Left renal pelvis (tissue), 4 donors: Measurements from ENCODE around the gene ZNF593OS. TPM values are rescaled to one million over a fixed set of nuclear protein-coding genes. Genes with fewer than 3 reads are reported as not detected.

Experiments used
- DNase-seq, 4 donors: peaks; one replicate each; pipeline ENCODE4 v3.0.0-alpha.2; 2013; ENCODE audit warnings: low read depth in 4 of 4, low spot score in 3 of 4
- polyA plus RNA-seq, 4 donors: library from polyadenylated mRNA; unstranded; fragments of 120-200 nt; gene quantifications; one replicate each; pipeline ENCODE4 v1.2.1, GENCODE V29; 2013; ENCODE audit not compliant: insufficient read length in 4 of 4

The ZNF593OS gene
- 1 to 10 TPM in 3 of 4 donors, under 1 TPM in 1; 0.74 to 2.0 (median 1.2) TPM for polyA plus RNA-seq

- no peak for DNase-seq
Measured at GRCh38 chr1:26171084-26172072, at the start of gene ZNF593OS. Gene ZNF593OS (minus strand): TSS chr1:26171832. CDS start chr1:26171661, 171 bp downstream.

DNA sequence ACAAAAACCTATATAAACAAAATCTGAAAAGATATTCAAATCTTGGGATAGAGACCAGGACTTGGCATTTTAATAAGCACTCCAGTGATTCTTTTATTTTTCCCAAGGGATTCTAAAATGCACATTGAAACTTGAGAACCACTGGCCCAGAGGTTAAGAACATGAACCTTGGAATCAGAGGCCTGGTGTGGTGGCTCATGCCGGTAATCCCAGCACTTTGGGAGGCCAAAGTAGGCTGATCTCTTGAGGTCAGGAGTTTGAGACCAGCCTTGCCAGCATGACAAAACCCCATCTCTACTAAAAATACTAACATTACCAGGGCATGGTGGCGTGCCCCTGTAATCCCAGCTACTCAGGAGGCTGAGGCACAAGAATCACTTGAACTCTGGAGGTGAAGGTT lies 49.5 kb upstream of the ZNF593OS start:
- no peak for DNase-seq

DNA sequence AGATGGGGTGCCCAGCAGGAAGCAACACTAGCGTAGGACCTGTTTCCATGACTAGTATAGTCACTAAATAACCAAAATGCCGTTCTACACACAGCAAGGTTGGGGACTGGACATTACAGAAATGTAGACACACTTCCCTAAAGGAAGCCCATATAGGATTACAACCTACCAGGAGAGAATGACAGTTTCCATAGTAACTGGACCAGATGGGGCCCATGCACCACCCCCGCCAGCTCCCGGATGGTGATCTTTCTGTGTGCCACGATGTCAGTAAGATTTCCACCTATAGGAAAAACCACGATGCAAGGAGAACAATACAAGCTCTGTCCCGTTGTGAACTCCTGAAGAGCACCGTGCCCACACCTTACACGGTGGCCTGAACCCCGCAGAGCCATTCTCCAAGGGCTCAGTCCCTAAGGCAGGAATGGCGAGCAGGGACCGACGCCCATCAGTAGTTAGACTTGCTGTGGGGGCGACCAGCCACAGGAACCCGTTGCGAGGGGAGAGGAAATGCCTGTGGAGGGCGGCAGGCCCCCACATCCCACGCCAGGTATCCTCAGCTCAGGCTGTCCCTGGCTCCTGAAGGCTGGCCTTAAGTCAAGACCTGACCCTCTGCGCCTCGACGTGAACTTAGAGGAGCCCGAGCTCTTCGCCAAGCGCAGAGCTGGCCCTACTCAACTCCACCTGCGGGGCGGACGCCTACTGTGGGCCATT lies 48.7 kb upstream of the ZNF593OS start:
- no peak for DNase-seq

- no peak for DNase-seq
Measured at GRCh38 chr1:26218906-26219494, 47.4 kb upstream of the ZNF593OS start.

DNA sequence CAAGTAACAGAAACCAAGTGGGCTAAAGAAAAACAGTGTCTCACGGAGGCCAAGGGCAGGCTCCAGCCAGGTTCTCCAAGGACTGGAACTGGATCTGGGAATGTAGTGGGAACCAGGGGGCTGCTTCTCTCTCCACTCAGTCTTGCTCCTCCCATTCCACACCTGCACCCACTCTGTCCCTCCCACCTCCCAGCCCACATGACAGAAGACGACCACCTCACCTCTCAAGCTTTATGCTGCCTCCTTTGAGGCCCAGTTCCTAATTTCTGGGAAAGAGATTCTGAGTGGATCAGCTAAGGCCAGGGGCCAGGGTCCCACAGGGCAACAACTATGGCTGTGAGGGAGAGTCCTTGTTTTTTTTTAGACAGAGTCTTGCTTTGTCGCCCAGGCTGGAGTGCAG lies 43.6 kb upstream of the ZNF593OS start:
- DNase-seq = no peak

GRCh38 chr1:26213335-26213905 lies 41.8 kb upstream of the ZNF593OS start:
- DNase-seq = no peak

- no peak for DNase-seq
Measured at GRCh38 chr1:26212726-26213125, 41.1 kb upstream of the ZNF593OS start.

- no peak for DNase-seq
Measured at GRCh38 chr1:26210147-26210870, 38.7 kb upstream of the ZNF593OS start.

DNA sequence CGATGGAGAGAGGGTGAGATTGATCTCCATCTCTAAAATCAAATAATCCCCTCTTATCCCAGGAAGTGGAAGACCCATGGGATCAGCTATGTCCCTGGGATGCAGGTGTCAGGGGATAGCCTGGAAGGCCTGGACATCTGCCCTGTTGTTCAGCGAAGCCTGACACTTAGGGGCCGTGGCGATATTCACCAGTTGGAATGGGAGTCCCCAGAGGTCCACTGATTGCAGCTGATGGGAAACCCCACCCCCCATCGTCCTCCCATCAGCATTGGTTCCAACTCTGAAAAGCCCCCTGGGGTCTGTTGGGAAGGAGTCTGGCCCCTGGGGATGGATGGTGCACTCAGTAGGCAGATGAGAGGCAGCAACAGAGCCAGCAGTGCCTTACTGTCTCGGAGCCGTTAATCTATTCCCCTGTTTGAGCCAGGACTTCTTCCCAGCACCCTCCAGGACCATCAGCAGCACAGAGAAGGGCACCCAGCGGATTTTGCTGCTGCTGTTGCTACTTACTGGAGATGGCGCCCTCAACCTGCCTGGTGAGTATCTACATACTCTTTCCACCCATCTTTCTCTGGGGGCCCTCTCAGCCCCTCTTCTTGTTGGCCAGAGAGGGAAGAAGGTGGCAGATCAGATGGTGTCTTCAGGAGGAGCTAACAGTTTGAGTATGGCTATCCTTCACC lies 32.1 kb upstream of the ZNF593OS start:
- DNase-seq = no peak

DNA sequence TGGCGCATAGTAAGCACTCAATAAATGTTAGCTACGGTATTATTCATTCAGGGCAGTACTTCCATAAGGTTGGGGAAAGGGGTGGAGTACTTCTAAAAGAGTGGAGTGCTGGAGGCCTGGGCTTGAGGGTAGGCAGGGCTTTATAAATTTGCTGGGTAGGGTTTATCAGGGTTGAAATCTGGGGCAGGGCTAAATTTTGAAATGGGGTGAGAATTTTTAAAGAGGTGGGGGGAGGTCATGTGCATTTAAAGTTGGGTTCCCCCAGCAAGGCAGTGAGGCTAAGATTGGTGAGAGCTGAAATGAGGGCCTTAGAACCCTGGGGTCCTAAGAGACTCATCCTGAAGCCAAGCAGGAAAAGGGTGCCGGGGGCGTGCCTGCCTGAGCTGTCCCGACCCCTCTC lies 28.8 kb upstream of the ZNF593OS start:
- no peak for DNase-seq

DNA sequence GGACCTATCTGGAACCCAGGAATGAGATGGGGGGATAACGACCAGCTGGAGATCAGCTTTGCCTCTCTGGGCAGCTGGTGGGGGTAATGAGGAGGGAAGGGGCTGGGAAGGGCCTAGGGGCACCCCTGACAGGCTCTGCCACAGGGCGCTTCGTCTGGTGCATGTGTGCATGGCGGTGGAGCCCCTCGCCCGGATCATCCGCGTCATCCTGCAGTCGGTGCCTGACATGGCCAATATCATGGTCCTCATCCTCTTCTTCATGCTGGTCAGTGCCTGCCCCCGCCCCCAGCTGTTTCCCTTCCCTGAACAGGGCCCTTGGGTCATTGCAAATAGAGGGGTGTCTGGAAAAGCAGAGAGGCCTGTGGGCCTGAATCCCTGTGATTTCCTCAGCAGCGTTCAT lies 26.2 kb upstream of the ZNF593OS start:
- no peak for DNase-seq

DNA sequence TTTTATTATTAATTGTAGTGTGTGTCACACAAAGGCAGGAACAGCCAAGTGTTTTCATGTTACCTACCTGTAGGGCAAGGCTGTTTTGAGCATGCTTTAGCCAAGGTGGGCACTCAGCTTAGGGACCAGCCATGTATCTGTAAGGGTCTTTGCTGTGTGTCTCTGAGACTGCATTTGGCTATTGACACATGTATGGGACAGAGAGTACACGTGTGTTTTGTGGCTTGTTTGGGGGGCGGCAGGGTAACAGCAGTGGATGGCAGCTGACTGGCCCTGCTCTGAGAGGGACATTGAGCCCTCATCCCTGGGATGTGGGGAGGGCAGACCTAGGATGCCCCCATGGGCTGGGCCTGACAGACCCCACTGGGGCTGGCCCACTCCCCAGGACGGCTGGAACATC lies 25.7 kb upstream of the ZNF593OS start:
- DNase-seq = no peak

DNA sequence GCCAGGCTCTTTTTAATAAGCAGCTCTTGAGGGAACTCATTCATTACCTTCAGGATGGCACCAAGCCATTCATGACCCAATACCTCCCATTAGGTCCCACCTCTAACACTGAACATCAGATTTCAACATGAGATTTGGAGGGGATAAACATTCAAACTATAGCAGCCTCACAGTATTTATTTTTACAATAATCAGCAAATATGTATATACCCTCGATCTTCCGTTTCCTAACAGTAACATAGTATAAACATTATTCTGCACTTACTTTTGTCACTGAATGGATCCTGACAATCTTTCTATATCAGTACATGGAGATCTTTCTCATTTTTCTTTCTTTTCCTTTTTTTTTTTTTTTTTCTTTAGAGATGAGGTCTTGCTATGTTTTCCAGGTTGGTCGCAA lies 24.2 kb upstream of the ZNF593OS start:
- DNase-seq = no peak

DNA sequence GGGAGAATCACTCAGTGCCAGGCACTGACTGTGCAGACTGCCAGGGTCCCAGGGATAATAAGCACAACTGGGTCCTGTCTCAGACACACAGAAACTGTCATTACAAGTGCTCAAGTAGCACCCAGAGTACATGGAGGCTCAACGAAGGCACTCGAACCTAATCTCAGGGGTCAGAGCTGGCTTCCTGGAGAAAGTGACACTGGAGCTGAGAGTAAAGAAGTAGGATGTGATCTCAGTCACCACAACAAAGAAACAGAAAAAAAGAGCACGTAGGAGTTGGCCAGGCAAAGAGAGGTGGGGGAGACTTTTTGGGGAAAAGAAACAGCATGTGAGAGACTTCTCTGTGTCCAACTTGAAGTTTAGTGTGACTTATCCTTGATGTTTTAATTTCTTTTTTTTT lies 20.1 kb upstream of the ZNF593OS start:
- no peak for DNase-seq

DNA sequence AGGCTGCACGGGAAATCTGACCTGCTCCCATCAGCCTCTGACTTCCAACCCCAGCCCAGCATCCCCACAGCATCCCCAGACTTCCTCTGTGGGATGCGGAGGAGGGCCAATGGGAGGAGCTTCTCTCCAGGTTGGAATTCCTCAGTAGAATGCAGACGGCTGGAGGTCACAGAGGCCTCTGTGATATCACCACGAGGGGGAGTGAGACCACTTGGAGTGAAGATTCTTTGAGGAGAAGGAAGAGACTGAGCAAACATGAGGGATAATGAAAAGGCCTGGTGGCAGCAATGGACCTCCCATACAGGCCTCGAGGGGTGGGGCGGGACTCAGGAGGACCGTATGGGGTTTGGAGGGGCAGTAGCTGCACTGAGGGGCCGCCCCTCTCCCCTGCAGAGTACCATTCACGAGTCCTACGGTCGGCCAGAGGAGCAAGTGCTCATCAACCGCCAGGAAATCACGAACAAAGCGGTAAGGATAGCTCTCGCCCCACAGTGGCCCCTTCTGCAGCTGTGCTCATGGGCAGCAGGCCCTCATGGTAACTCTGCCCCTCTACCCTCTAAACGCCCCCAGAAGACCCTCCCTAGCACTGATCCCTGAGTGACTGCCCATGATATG lies 18.8 kb upstream of the ZNF593OS start, which contains the start of gene CATSPER4:
TSS of gene CATSPER4 (plus strand) at position 230 of the 615 bp plus-strand sequence. CDS start at position 256, 26 bp downstream.
- DNase-seq = no peak

- DNase-seq = no peak
Measured at GRCh38 chr1:26189751-26190275, 18.2 kb upstream of the ZNF593OS start.

DNA sequence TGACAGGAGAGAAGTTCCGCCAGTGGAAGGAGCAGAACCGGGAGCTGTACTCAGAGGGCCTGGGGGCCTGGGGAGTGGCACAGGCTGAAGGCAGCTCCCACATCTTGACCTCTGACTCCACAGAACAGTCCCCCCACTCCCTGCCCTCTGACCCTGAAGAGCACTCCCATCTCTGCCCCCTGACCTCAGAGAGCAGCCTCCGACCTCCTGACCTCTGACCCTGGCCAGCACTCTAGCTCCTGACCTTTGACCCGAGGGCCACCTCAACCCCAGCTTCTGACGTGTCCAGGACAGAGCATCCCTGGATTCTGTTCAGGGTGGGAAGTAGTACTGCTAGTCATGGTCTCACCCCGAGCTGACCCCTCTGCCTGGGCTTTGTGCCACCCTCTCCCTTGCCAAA lies 17.7 kb upstream of the ZNF593OS start:
- DNase-seq = no peak

DNA sequence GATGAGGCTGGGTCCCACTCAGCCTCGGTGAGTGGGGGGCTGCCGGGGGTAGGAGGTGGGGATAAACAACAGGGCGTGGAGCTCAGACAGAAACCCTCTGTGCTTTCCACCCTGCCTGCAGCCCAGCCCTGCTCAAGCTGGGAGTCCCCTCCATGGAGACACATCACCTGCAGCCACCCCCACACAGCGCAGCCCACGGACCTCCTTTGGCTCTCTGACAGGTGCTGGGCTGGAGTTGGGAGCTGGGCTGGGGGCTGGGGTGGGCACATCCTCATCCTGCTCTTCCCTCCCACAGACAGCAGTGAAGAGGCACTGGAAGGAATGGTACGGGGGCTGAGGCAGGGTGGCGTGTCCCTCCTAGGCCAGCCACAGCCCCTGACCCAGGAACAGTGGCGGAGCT lies 16.8 kb upstream of the ZNF593OS start:
- no peak for DNase-seq

DNA sequence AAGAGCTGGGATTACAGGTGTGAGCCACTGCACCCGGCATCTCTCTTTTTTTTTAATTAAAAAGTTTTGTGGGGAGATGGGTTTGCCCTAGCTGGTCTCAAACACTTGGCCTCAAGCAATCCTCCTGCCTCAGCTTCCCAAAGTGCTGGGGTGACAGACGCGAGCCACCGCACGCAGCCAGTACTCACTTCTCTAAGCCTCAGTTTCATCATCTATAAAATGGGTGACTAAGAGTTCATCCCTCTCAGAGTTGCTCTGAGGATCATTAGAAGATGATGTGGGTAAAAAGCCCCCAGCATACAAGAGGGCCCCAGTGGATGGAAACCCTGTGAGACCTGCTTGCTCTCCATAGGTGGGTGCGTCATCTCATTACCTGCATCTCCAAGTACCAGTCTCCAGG lies 16.2 kb upstream of the ZNF593OS start:
- no peak for DNase-seq
